Osteocyte (in vitro differentiated cells): ENCODE measurements around the gene STX11. TPM values are rescaled to one million over a fixed set of nuclear protein-coding genes. Genes with fewer than 3 reads are reported as not detected.

Experiments
- DNase-seq: peaks from one replicate; pipeline ENCODE4 v3.0.0; 2021; ENCODE audit warnings: mixed read lengths; ENCODE audit not compliant: unreplicated experiment; ENCODE audit errors: extremely low spot score
- H3K27ac Mint-ChIP-seq: one replicate; pipeline ENCODE4 v1.8.0; 2021; ENCODE audit warnings: mild to moderate bottlenecking, mixed read lengths; ENCODE audit not compliant: unreplicated experiment
- H3K27me3 Mint-ChIP-seq: one replicate; pipeline ENCODE4 v1.8.0; 2021; ENCODE audit warnings: mixed read lengths; ENCODE audit not compliant: unreplicated experiment
- H3K36me3 Mint-ChIP-seq: one replicate; pipeline ENCODE4 v1.8.0; 2021; ENCODE audit warnings: mixed read lengths; ENCODE audit not compliant: unreplicated experiment
- H3K4me1 Mint-ChIP-seq: one replicate; pipeline ENCODE4 v1.8.0; 2021; ENCODE audit warnings: mixed read lengths; ENCODE audit not compliant: unreplicated experiment
- H3K4me3 Mint-ChIP-seq: one replicate; pipeline ENCODE4 v1.8.0; 2021; ENCODE audit warnings: mild to moderate bottlenecking, moderate library complexity, mixed read lengths; ENCODE audit not compliant: unreplicated experiment
- H3K9me3 Mint-ChIP-seq: one replicate; pipeline ENCODE4 v1.8.0; 2021; ENCODE audit warnings: mixed read lengths; ENCODE audit not compliant: unreplicated experiment
- total RNA-seq: library from RNA; stranded (reverse); gene quantifications from 2 replicates; pipeline ENCODE4 v1.2.1, GENCODE V29; 2021
- TF ChIP-seq, protein P1 (sequence below): fragments of 200-600 bp; sonication (generic); IDR thresholded peaks from 2 replicates; pipeline ENCODE4 v1.5.0; 2021; ENCODE audit warnings: antibody characterized with exemption, mild to moderate bottlenecking, moderate library complexity

Gene STX11
- total RNA-seq, 1 donor from 2014 or later: 0.86 TPM

DNA sequence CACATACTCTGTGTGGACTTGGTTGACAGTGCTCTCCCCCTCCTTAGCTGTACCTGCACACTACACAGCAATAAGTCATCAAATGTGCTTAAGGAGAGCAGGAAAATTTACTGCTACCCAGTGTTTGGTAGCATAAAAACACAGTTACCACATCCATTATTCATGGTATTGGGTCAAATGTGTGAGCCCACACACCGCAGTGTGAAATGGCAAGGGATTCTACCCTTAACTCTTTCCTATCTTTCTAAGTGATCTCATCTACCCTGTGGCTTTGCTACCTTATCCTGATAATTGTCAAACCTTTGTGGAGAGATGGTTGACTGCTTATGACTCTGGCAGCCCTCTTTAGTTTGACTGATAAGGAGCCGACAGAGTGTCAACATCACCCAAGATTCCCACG, 47.6 kb downstream of the STX11 start:
- peaks cover 3% of the 10 kb centered on the region for H3K36me3 Mint-ChIP-seq
- H3K27ac Mint-ChIP-seq: no peak overlapping the region
- H3K4me3 Mint-ChIP-seq: no peak overlapping the region
- TF ChIP-seq, protein P1, sequence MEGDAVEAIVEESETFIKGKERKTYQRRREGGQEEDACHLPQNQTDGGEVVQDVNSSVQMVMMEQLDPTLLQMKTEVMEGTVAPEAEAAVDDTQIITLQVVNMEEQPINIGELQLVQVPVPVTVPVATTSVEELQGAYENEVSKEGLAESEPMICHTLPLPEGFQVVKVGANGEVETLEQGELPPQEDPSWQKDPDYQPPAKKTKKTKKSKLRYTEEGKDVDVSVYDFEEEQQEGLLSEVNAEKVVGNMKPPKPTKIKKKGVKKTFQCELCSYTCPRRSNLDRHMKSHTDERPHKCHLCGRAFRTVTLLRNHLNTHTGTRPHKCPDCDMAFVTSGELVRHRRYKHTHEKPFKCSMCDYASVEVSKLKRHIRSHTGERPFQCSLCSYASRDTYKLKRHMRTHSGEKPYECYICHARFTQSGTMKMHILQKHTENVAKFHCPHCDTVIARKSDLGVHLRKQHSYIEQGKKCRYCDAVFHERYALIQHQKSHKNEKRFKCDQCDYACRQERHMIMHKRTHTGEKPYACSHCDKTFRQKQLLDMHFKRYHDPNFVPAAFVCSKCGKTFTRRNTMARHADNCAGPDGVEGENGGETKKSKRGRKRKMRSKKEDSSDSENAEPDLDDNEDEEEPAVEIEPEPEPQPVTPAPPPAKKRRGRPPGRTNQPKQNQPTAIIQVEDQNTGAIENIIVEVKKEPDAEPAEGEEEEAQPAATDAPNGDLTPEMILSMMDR: no peak
- peaks cover 8% of the 10 kb centered on the region for H3K9me3 Mint-ChIP-seq
- no peak for DNase-seq
- no peaks in the 10 kb centered on the region for H3K27me3 Mint-ChIP-seq
- peaks cover 10% of the 10 kb centered on the region for H3K4me1 Mint-ChIP-seq

DNA sequence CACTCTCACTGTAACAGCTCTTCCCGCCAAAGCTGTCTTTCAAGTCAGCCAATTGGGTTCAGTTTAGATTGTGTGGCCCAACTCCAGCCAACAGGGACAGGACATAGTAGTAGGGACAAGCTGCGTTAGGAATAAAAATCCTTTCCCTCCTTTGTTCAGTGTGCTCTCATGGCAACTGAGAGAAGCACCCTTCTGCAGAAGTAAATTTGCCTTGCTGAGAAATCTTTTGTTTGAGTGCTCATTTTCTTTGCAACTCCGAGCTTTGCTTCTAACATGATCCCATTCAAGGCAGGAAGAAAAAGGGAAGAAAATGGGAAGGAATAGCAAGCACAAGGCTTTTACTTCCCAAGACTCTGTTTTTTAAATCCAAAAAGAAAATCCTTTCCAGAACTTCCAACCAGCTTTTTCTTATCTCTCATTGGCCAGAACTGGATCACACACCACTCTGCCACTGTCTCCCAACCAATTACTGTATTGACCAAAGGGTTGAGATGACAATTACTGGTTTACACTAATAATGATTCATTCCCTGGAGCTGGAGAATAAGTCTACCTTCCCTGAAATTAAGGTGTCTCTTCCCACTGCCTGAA, 52.7 kb downstream of the STX11 start:
- DNase-seq: no peak
- peaks cover 19% of the 10 kb centered on the region for H3K9me3 Mint-ChIP-seq
- H3K27ac Mint-ChIP-seq: no peak overlapping the region
- H3K4me1 Mint-ChIP-seq: no peaks in the 10 kb centered on the region
- peaks cover 23% of the 10 kb centered on the region for H3K27me3 Mint-ChIP-seq
- H3K4me3 Mint-ChIP-seq: no peak overlapping the region
- TF ChIP-seq, protein P1: no peak
- peaks cover 3% of the 10 kb centered on the region for H3K36me3 Mint-ChIP-seq

DNA sequence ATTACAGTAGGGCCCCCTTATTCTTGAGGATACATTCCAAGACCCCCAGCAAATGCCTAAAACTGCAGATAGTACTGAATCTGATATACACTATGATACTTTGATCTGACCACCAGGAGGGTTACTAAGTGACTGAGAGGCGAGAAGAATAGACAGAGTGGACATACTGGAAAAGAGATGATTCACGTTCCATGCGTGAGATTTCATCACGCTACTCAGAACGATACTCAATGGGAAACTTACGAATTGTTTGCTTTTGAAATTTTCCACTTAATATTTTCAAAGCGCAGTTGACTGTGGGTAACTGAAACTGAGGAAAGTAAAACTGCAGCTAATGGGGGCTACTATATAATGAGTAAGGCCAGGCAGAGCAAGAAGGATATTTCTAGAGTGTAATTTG, 60.8 kb downstream of the STX11 start:
- no peak overlapping the region for H3K27ac Mint-ChIP-seq
- no peaks in the 10 kb centered on the region for H3K9me3 Mint-ChIP-seq
- TF ChIP-seq, protein P1: no peak
- peaks cover 10% of the 10 kb centered on the region for H3K4me1 Mint-ChIP-seq
- no peak for DNase-seq
- H3K4me3 Mint-ChIP-seq: no peak overlapping the region
- peaks cover 33% of the 10 kb centered on the region for H3K27me3 Mint-ChIP-seq
- no peaks in the 10 kb centered on the region for H3K36me3 Mint-ChIP-seq

DNA sequence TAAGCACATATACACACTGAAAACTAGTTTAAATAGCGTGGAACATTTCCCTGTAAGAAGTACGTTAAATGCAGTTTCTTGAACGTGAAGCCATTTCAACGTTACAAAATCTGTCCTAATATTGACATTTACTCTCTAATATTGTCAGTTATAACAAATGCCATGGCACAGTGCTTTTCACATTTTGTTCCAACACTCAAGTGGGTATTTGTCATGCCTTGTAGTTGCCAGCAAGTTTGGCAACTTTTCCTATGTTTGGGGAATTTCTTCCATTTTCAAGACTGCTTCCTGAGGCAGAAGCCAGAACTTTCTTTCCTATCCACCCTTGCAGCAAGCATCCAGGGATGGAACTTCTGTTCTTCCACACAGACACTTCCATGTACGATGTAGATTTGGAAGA, 63.0 kb downstream of the STX11 start:
- Mint-ChIP-seq H3K4me1 (peaks cover 23% of the 10 kb centered on the region), H3K27me3 (peaks cover 14% of the 10 kb centered on the region), H3K4me3 (no peak overlapping the region), H3K9me3 (no peaks in the 10 kb centered on the region), H3K27ac (no peak overlapping the region), H3K36me3 (no peaks in the 10 kb centered on the region)
- DNase-seq: no peak
- TF ChIP-seq, protein P1: no peak

DNA sequence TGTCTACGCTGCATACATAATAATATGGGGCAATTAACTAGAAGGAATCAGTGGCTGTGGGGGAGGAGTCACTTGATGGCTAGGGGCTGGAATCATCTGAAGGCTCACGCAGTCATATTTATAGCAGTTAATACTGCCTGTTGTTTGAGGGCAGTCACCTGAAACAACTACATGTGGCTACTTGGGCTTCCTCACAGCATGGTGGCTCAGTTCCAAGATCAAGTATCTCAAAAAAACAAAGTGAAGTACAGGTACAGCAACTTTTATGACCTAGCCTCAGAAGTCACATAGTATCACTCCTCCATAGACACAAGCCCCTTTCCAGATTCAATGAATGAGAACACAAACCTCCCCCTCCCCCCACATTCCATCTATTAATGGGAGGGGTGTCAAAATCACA, 63.7 kb downstream of the STX11 start:
- Mint-ChIP-seq H3K27ac (no peak overlapping the region), H3K36me3 (no peaks in the 10 kb centered on the region), H3K4me1 (peaks cover 24% of the 10 kb centered on the region), H3K9me3 (no peaks in the 10 kb centered on the region), H3K4me3 (no peak overlapping the region), H3K27me3 (peaks cover 12% of the 10 kb centered on the region)
- TF ChIP-seq, protein P1: no peak
- no peak for DNase-seq
